ENCODE measurements around the gene NHEJ1. TPM values are rescaled to one million over a fixed set of nuclear protein-coding genes. Genes with fewer than 3 reads are reported as not detected.
A peak's percentile ranks its signal among the peaks of the same experiment; 100 is the strongest.

NHEJ1 gene
- total and polyA plus RNA-seq, 9 of the 15 experiments (the other 6 are each of a cell fraction or from before 2014, with no cell fraction given): 9.0 to 23.7 (median 13.9) TPM

DNA sequence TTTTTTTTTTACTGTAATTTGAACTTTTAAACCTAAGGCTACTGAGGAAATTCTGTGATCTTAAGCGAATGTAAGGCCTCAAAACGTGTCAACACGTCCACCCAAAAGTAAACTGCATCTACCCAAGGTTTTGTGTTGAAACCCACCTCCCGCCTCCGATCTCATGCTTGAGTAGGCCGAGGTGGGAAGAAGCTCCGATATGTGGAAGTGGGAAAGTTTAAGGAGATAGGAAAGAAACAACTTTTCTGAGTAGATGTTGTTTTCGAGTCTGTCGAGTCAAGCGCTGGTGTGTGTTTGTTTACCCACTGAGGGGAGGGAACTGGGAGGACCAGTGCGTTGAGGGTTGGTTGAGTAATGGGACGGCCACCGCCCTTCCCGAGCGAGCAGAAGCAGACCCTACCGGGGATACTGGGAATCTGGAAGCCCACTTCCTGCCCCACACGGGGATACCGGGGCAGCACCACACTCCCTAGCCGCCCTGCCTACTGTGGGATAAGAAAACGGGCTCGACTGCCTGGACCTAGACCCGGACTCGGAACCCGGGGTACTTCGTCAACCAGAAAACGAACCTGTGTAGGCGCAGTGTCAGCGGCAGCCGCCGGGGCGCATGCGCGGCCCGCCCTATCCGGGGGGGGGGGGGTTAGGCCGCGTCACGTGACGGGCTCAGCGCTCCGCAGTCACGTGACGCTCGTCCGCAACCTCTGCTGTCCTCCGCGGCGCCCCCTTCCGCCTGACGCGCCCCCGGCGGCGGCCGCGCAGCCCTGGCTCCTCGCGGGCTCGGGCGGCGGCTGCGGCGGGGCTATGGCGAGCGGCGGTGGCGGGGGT is 17.1 kb upstream of the NHEJ1 start, which contains the start of gene RETREG2 (continued):
- TF ChIP-seq MGA (IDR thresholded peaks at IDR 0.05): peak; percentile 23
- no peak for TF ChIP-seq LARP7 (IDR thresholded peaks at IDR 0.05)
- TF ChIP-seq ERF (CRISPR knock-in tag; IDR thresholded peaks at IDR 0.05): 0 out of 2 replicates have a peak, but pooled peaks have one; percentile 33
- TF ChIP-seq MYNN (IDR thresholded peaks at IDR 0.05): no peak
- no peak for TF ChIP-seq MYNN (CRISPR knock-in tag; IDR thresholded peaks at IDR 0.05)
- TF ChIP-seq ZNF239 (CRISPR knock-in tag; IDR thresholded peaks at IDR 0.05): no peak
- no peak for TF ChIP-seq PATZ1 (CRISPR knock-in tag; IDR thresholded peaks at IDR 0.05; ENCODE audit: borderline replicate concordance)
- TF ChIP-seq, protein P1, sequence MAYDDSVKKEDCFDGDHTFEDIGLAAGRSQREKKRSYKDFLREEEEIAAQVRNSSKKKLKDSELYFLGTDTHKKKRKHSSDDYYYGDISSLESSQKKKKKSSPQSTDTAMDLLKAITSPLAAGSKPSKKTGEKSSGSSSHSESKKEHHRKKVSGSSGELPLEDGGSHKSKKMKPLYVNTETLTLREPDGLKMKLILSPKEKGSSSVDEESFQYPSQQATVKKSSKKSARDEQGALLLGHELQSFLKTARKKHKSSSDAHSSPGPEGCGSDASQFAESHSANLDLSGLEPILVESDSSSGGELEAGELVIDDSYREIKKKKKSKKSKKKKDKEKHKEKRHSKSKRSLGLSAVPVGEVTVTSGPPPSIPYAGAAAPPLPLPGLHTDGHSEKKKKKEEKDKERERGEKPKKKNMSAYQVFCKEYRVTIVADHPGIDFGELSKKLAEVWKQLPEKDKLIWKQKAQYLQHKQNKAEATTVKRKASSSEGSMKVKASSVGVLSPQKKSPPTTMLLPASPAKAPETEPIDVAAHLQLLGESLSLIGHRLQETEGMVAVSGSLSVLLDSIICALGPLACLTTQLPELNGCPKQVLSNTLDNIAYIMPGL (CRISPR knock-in tag; IDR thresholded peaks at IDR 0.05): no peak
- TF ChIP-seq BACH1 (tag; IDR thresholded peaks at IDR 0.05): no peak

Measured in K562 (cell line).